ENCODE data around the gene AHRR. TPM values are rescaled to one million over a fixed set of nuclear protein-coding genes. Genes with fewer than 3 reads are reported as not detected.

The AHRR gene
- total and polyA plus RNA-seq, 9 of the 15 experiments (the other 6 are each of a cell fraction or from before 2014, with no cell fraction given): 0.06 to 1.6 (median 0.75) TPM; not detected in 1

GRCh38 chr5:474840-475661 lies 153.5 kb downstream of the AHRR start (continued):
- TF ChIP-seq BHLHE40 (IDR thresholded peaks at IDR 0.05; ENCODE audit: low read length): 0 out of 2 replicates have a peak, but pooled peaks have one; percentile 14
- TF ChIP-seq NCOA1 (IDR thresholded peaks at IDR 0.05; ENCODE audit: low read depth): no peak
- no peak for TF ChIP-seq TAF1 (IDR thresholded peaks at IDR 0.05; ENCODE audit: control insufficient read depth, extremely low read depth, insufficient read depth, low read length, severe bottlenecking)

GRCh38 chr5:475704-476101 lies 154.2 kb downstream of the AHRR start:
- Histone ChIP-seq H3K4me2 (ENCODE audit: insufficient read depth, low read length) (no peak overlapping the region), H3K27ac (ENCODE audit: extremely low read depth, low read depth, low read length) (no peak overlapping the region), H3K9me3 (replicated peaks; ENCODE audit: control insufficient read depth, insufficient read depth, low read depth, low read length) (no peaks in the 10 kb centered on the region), H3K27me3 (ENCODE audit: control insufficient read depth in 2 of 2, insufficient read depth in 2 of 2, low read length in 2 of 2) (peaks cover 16 to 59% of the 10 kb centered on the region in 2 experiments; a peak in 4 of 5 replicates), H4K20me1 (replicated peaks; ENCODE audit: control insufficient read depth, insufficient read depth, low read length) (peaks cover 21% of the 10 kb centered on the region), H3K9me1 (ENCODE audit: control insufficient read depth, insufficient read depth, low read length) (no peaks in the 10 kb centered on the region), H3K4me1 (replicated peaks in 1 of 2; ENCODE audit: control insufficient read depth in 2 of 2, insufficient read depth in 2 of 2, low read length in 2 of 2) (peaks cover 9 to 94% of the 10 kb centered on the region in 2 experiments; a peak in 4 of 5 replicates), H3K9ac (ENCODE audit: insufficient read depth in 1 of 2, low read depth in 2 of 2, low read length in 2 of 2) (no peak overlapping the region), H3K4me3 (no peak overlapping the region), H3K79me2 (ENCODE audit: control insufficient read depth, insufficient read depth, low read length) (peaks cover 21% of the 10 kb centered on the region), H3K36me3 (ENCODE audit: control insufficient read depth, insufficient read depth, low read length) (peaks cover 11% of the 10 kb centered on the region; the same call in 1 of the 3 replicates), H2AFZ (ENCODE audit: low read depth, low read length) (no peak overlapping the region)
- FAIRE-seq (no peak), DNase-seq (ENCODE audit: extremely low read depth in 1 of 4, low spot score in 3 of 4) (no peak), ATAC-seq (no peak)
- CTCF ChIA-PET (ENCODE audit: low intra/inter-chr PET ratio): no interaction called here
- intact Hi-C loops (cut with micrococcal nuclease) (loop anchor here (10.0 kb wide), 1 partner anchor 139 kb away; the partner anchor contains the start of gene CEP72), in situ Hi-C loops (cut with MboI) (no loop called here)
- no TSS peak for BruUV-seq (replicated peaks)
- 26% methylated on average over 6 of the region's 8 CpGs for WGBS (ENCODE audit: insufficient coverage, low coverage, missing lambda C conversion rate)
- POLR2A ChIA-PET: interaction anchor here (0.8 kb wide), 2 partner anchors 13 to 17 kb away, joined by 3 to 4 read pairs; no protein-coding TSS in a partner anchor
- no peak for TF ChIP-seq ZNF408 (CRISPR knock-in tag; IDR thresholded peaks at IDR 0.05; ENCODE audit: low read depth)
- TF ChIP-seq HSF4 (CRISPR knock-in tag; IDR thresholded peaks at IDR 0.05; ENCODE audit: borderline replicate concordance): no peak
- TF ChIP-seq CGGBP1 (CRISPR knock-in tag; IDR thresholded peaks at IDR 0.05): no peak
- TF ChIP-seq FOXP4 (CRISPR knock-in tag; IDR thresholded peaks at IDR 0.05; ENCODE audit: borderline replicate concordance): no peak
- no peak for TF ChIP-seq SRSF9 (IDR thresholded peaks at IDR 0.05; ENCODE audit: borderline replicate concordance, low read depth, low read length)
- no peak for TF ChIP-seq SMAD1 (IDR thresholded peaks at IDR 0.05; ENCODE audit: low read depth, low read length, partially characterized antibody)
- no peak for TF ChIP-seq NUFIP1 (IDR thresholded peaks at IDR 0.05; ENCODE audit: partially characterized antibody)
- no peak for TF ChIP-seq MAZ (CRISPR knock-in tag; conservative IDR thresholded peaks at IDR 0.05 in 1 of 2, IDR thresholded peaks at IDR 0.05 in 1 of 2)
- TF ChIP-seq PHF21A (IDR thresholded peaks at IDR 0.05; ENCODE audit: borderline replicate concordance, low read depth): no peak
- TF ChIP-seq POLR3A (IDR thresholded peaks at IDR 0.05; ENCODE audit: borderline replicate concordance, extremely low read depth, insufficient read depth, insufficient read length): no peak
- TF ChIP-seq PRMT5 (CRISPR knock-in tag; IDR thresholded peaks at IDR 0.05): no peak
- TF ChIP-seq ESRRB (CRISPR knock-in tag; IDR thresholded peaks at IDR 0.05; ENCODE audit: borderline replicate concordance): no peak
- no peak for TF ChIP-seq ETV1 (tag; conservative IDR thresholded peaks at IDR 0.05; ENCODE audit: low read depth)
